Measurements from ENCODE around the gene PPP1R9B.

DNA sequence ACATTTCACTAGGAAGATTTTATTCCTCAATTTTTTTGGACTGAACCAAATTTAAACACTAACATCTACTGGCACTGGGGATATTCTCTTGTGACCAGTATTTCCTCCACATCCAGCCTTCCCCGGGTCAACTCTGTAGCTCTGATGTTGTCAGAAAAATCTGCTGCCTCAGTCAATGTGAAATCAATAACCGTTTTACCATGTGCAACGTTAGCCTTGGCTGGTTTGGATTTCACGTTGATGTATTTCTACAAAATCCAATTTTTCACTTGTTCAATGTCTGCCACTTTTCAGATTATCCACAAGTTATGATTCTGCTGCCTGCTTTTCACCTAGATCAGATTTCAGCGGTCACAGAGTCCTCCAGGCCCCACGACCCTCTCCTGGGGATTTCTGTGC, 22.5 kb upstream of the PPP1R9B start:
- TF ChIP-seq, protein P1, sequence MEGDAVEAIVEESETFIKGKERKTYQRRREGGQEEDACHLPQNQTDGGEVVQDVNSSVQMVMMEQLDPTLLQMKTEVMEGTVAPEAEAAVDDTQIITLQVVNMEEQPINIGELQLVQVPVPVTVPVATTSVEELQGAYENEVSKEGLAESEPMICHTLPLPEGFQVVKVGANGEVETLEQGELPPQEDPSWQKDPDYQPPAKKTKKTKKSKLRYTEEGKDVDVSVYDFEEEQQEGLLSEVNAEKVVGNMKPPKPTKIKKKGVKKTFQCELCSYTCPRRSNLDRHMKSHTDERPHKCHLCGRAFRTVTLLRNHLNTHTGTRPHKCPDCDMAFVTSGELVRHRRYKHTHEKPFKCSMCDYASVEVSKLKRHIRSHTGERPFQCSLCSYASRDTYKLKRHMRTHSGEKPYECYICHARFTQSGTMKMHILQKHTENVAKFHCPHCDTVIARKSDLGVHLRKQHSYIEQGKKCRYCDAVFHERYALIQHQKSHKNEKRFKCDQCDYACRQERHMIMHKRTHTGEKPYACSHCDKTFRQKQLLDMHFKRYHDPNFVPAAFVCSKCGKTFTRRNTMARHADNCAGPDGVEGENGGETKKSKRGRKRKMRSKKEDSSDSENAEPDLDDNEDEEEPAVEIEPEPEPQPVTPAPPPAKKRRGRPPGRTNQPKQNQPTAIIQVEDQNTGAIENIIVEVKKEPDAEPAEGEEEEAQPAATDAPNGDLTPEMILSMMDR (IDR thresholded peaks at IDR 0.05) = no peak
- TF ChIP-seq POLR2A (IDR thresholded peaks at IDR 0.05) = no peak

Measured in uterus (tissue), 2 donors.